Fibroblast of villous mesenchyme (primary cell): ENCODE measurements around the gene ANO3. TPM values are rescaled to one million over a fixed set of nuclear protein-coding genes. Genes with fewer than 3 reads are reported as not detected.
A peak's percentile ranks its signal among the peaks of the same experiment; 100 is the strongest.

ENCODE experiments used
- DNase-seq: peaks from one replicate; pipeline ENCODE4 v3.0.0-alpha.2; 2010; ENCODE audit warnings: low read depth
- H3K4me3 ChIP-seq: 2 replicates; pipeline ENCODE4 v1.5.1; 2011; ENCODE audit warnings: low read depth, mild to moderate bottlenecking, low read length
- total RNA-seq: library from RNA; depleted of rRNA; stranded (reverse); fragments of >200 nt; gene quantifications from 2 replicates; pipeline ENCODE4 v1.2.3, GENCODE V29; 2012
- TF ChIP-seq, protein P1 (sequence below): IDR thresholded peaks from 2 replicates; pipeline ENCODE4 v1.5.1; 2012; ENCODE audit warnings: low read depth, mild to moderate bottlenecking, low read length; ENCODE audit not compliant: insufficient read depth

ANO3 gene
- total RNA-seq, 1 donor = under 0.01 TPM

DNA sequence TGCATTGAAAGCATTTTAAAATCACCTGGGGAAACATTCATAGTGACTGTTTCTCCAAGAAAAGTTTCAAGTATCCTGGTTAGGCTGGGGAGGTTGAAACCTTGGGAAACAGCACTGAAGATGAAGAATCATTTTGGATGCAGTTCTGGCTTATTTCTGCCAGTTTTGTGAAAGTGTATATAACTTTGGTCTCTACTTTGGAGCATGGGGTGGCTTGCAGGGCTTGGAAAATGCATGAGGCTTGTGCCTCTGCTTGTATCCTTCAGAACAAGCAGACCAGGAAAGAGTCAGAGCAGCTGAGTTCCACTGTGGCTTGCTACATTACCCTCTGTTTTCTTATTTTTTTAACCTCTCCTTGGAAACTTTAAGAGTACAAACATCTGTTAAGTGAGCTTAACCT lies 370.5 kb downstream of the ANO3 start:
- no peak overlapping the region for H3K4me3 ChIP-seq
- DNase-seq = no peak
- TF ChIP-seq, protein P1, sequence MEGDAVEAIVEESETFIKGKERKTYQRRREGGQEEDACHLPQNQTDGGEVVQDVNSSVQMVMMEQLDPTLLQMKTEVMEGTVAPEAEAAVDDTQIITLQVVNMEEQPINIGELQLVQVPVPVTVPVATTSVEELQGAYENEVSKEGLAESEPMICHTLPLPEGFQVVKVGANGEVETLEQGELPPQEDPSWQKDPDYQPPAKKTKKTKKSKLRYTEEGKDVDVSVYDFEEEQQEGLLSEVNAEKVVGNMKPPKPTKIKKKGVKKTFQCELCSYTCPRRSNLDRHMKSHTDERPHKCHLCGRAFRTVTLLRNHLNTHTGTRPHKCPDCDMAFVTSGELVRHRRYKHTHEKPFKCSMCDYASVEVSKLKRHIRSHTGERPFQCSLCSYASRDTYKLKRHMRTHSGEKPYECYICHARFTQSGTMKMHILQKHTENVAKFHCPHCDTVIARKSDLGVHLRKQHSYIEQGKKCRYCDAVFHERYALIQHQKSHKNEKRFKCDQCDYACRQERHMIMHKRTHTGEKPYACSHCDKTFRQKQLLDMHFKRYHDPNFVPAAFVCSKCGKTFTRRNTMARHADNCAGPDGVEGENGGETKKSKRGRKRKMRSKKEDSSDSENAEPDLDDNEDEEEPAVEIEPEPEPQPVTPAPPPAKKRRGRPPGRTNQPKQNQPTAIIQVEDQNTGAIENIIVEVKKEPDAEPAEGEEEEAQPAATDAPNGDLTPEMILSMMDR = no peak

DNA sequence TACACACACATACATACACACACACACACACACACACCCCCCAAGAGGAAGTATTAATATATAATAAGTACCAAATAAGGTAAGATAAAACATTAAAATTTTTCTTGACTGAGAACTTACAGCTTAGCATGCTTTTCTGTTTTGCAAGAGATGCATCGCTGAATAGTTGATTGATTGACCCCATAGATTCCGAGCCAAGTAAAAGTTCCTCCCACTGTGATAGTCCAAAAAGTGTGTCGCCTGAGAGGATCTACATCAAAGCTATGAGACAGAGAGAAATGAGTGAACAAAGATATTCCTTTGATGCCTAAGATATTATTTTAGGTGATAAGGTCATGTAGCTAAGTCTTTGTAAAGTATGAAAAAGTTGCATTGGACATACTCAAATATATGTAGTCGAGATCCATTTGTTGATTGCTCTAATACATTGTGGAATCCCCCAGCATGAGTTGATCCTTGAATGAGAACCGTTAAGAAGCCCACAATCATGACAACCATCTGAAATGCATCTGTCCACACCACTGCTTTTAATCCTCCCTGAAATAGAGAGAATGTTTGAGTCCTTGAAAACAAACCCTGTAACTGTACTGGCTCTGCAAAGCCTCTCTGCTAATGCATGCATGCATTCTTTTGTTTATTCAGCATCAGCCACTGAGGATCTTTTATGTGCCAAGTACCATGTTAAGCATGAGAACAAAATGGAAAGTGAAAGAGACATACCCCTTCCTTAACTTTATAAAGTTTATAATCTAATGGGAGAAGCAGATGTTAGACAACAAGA lies 371.7 kb downstream of the ANO3 start:
- no peak overlapping the region for H3K4me3 ChIP-seq
- TF ChIP-seq, protein P1 = no peak
- DNase-seq = no peak

DNA sequence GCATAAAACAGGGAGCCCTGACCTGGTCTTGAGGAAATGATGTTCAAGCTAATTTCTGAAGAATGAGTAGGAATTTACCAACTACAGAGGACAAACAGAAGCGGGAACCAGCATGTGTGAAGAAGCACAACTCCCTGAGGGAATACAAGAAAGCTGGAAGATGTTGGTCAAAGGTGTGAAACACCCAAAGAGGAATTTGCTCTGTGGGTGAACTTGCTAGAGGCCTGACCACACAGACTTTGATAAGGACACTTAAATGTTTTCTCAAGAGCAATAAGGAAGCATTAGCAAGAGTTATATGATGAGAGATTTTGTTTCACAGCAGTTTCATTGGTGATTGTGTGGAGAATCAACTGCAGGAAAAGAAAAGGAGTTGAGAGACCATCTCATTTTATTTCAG lies 372.3 kb downstream of the ANO3 start:
- DNase-seq = no peak
- TF ChIP-seq, protein P1 = no peak
- no peak overlapping the region for H3K4me3 ChIP-seq

DNA sequence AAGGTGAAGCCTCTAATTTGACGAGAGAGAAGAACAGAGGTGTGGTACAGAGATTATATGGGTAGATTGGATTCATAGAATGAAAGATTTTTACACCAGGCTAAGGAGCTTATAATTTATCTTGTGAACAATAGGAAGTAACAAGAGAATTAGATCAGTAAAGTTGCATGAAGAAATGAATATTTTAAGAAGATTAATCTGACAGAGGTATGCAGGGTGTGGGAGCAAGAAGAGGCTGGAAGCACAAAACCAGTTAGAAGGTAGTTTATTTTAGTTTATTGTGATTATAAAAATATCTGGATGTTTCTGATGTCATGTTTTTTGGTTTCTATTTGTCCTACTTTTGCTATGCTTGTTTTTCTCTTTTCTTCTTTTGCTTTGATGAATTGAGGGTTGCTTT lies 374.3 kb downstream of the ANO3 start:
- TF ChIP-seq, protein P1 = no peak
- DNase-seq = no peak
- no peak overlapping the region for H3K4me3 ChIP-seq

DNA sequence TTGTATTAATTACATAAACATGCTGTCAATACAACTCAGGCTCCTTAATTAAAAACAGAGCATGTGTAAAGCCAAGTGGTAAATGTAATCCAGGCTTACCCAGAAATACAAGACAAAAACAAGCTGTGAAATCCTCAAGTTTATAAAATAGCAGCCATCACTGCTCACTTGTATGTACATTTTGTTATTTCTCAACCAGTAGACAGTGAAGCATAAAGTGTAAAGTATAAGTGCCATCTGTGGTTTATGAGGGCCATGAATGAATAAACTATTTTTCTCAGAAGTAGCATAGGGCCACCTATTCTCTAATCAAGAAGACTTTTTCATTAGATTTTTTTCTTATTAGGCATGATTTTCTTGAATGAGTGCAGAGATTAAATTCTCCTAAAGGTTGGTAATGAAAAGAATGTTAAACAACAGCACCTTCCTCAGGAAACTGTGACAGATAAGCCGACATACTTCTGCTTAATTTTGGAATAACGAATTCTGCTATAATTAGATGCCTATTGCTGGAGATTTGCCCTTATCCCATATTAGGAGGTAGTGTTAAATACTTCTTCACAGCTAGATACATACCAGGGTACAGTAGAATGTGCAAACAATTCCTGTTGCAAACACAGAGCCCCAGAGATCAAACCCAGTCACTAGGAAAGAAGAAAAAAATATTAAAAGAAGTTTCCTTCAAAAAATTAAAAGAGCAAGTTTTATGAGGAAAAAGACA lies 377.0 kb downstream of the ANO3 start:
- DNase-seq = no peak
- TF ChIP-seq, protein P1 = no peak
- H3K4me3 ChIP-seq = no peak overlapping the region

DNA sequence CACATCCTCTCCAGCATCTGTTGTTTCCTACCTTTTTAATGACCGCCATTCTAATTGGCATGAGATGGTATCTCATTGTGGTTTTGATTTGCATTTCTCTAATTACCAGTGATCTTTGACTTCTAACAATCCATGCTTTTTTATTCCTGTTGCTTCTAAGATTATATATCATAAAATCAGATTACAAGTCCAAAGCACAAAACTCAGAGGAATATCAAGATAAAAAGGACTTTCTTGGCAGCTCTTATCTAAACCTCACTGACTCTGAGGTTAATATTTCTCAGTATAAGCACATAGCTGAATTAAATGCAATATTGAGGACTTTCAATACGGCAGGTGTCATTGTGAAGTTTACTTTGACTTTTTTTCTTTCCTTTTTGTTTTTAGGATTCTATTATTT lies 378.6 kb downstream of the ANO3 start:
- H3K4me3 ChIP-seq = no peak overlapping the region
- DNase-seq = no peak
- TF ChIP-seq, protein P1 = no peak

DNA sequence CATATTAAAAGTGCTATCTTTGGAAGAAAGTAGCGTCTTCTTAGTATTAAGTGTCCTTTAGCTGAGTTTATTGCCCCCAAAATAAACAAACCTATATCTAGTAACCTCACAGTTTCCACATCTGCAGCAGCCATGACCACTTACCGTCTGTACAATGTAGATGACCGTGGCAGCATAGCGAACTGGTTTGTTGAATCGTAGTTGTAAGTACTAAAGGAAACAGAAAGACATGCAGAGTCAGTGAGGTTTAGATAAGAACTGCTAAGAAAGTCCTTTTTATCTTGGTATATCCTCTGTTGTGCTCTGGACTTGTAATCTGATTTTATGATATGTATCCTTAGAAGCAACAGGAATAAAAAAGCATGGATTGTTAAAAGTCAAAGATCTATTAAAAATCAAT lies 380.6 kb downstream of the ANO3 start:
- no peak overlapping the region for H3K4me3 ChIP-seq
- TF ChIP-seq, protein P1 = no peak
- peak; percentile 48 for DNase-seq
